GM21515 (cell line): ENCODE data around the gene NCOR1.

Experiments
- ATAC-seq: cut with Tn5 transposase; IDR thresholded peaks from one replicate; pipeline ENCODE4 v1.9.1; 2021; ENCODE audit not compliant: unreplicated experiment

NCOR1 gene

GRCh38 chr17:15981646-15982580 is 233.4 kb downstream of the NCOR1 start:
- no peak for ATAC-seq

GRCh38 chr17:15981208-15981607 is 234.1 kb downstream of the NCOR1 start:
- ATAC-seq: peak; percentile 88
